Tibial nerve (tissue), 4 donors: ENCODE measurements around the gene LENEP. TPM values are rescaled to one million over a fixed set of nuclear protein-coding genes. Genes with fewer than 3 reads are reported as not detected.

Source experiments
- DNase-seq, 2 donors: peaks; one replicate each; pipeline ENCODE4 v3.0.0-alpha.2; 2019; ENCODE audit warnings: low spot score in 2 of 2
- H3K27ac ChIP-seq, 4 donors: fragments of 200-600 bp; sonication (generic) in 3 of 4; one replicate each; pipeline ENCODE4 v1.5.1; 2017 to 2019; ENCODE audit warnings: mild to moderate bottlenecking in 1 of 4
- H3K27me3 ChIP-seq, 2 donors: fragments of 200-600 bp; sonication (generic) in 1 of 2; one replicate each; pipeline versions ENCODE4 v1.5.1 to v1.6.0; 2017 to 2019
- H3K36me3 ChIP-seq, 3 donors: fragments of 200-600 bp; sonication (generic); one replicate each; pipeline ENCODE4 v1.5.1; 2018 to 2019
- H3K4me1 ChIP-seq, 4 donors: fragments of 200-600 bp; sonication (generic) in 3 of 4; one replicate each; pipeline ENCODE4 v1.5.1; 2017 to 2019
- H3K4me3 ChIP-seq, 4 donors: fragments of 200-600 bp; sonication (generic) in 3 of 4; one replicate each; pipeline ENCODE4 v1.5.1; 2017 to 2019; ENCODE audit warnings: mild to moderate bottlenecking in 1 of 4, moderate library complexity in 1 of 4
- H3K9me3 ChIP-seq, 4 donors: fragments of 200-600 bp; sonication (generic) in 3 of 4; one replicate each; pipeline ENCODE4 v1.5.1; 2017 to 2019
- EP300 ChIP-seq, 2 donors: sonication (generic); formaldehyde crosslinking; IDR thresholded peaks; one replicate each; pipeline ENCODE4 v1.6.1; 2017; ENCODE audit warnings: antibody characterized with exemption in 2 of 2, mild to moderate bottlenecking in 1 of 2
- POLR2A ChIP-seq, 2 donors: fragments of 450-650 bp; IDR thresholded peaks; one replicate each; pipeline ENCODE4 v1.6.1; 2017; ENCODE audit warnings: antibody characterized with exemption in 2 of 2, mild to moderate bottlenecking in 2 of 2, moderate library complexity in 2 of 2
- WGBS, 2 donors: methylation state at CpG; one replicate each; pipeline ENCODE4 v1.1.5; 2018; 5-methylcytosine and 5-hydroxymethylcytosine counted together
- total RNA-seq, 4 donors: library from RNA; depleted of rRNA; stranded (reverse); fragments of >200 nt; gene quantifications; one replicate each; pipeline ENCODE4 v1.1.0, GENCODE V29; 2016
- TF ChIP-seq, protein P1 (sequence below), 5 experiments: fragments of 200-600 bp in 3 of 5; fragments of 450-650 bp in 2 of 5; sonication (generic) in 3 of 5; IDR thresholded peaks; one replicate each; pipeline ENCODE4 v1.5.1; 2016 to 2019; ENCODE audit warnings: antibody characterized with exemption in 5 of 5, mild to moderate bottlenecking in 3 of 5, moderate library complexity in 2 of 5

Gene LENEP
- total RNA-seq, 4 donors from 2014 or later = 1.5 TPM; not detected in 3

DNA sequence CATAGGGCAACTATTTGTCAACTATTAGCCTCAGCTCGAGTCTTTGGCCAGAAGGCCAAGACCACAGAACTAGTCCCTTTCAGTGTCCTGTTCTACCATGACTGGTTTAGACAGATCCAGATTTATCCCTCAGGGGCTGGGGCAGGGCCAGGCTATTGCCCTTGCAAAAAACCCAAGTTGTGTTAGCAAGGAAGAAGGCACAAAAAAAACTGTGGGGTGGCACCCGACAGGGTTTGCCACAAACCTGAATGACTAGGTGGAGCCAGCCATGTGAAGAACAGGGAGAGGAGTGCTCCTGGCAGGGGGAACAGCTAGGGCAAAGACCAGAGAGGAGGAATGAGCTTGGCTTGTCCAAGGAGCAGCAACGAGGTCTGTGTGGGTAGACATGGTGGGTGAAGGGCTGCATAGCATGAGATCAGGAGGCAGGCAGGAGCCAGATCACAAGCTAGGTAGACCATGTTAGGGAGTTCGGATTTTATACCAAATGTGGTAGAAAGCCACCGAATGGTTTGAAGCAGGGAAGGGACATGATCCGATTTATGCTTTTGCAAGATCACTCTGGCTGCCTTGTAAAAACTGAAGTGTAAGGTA is 44.6 kb downstream of the LENEP start:
- no peak overlapping the region for H3K4me3 ChIP-seq
- TF ChIP-seq, protein P1, sequence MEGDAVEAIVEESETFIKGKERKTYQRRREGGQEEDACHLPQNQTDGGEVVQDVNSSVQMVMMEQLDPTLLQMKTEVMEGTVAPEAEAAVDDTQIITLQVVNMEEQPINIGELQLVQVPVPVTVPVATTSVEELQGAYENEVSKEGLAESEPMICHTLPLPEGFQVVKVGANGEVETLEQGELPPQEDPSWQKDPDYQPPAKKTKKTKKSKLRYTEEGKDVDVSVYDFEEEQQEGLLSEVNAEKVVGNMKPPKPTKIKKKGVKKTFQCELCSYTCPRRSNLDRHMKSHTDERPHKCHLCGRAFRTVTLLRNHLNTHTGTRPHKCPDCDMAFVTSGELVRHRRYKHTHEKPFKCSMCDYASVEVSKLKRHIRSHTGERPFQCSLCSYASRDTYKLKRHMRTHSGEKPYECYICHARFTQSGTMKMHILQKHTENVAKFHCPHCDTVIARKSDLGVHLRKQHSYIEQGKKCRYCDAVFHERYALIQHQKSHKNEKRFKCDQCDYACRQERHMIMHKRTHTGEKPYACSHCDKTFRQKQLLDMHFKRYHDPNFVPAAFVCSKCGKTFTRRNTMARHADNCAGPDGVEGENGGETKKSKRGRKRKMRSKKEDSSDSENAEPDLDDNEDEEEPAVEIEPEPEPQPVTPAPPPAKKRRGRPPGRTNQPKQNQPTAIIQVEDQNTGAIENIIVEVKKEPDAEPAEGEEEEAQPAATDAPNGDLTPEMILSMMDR (IDR thresholded peaks at IDR 0.05) = no peak
- TF ChIP-seq EP300 (IDR thresholded peaks at IDR 0.05) (no peak), POLR2A (IDR thresholded peaks at IDR 0.05) (no peak)
- peaks cover 0 to 15% (median 0%) of the 10 kb centered on the region in 4 donors for H3K4me1 ChIP-seq
- H3K9me3 ChIP-seq = no peaks in the 10 kb centered on the region
- WGBS, 2 donors = 85% methylated on average over 6 of the region's 6 CpGs
- no peak overlapping the region for H3K27ac ChIP-seq
- no peaks in the 10 kb centered on the region for H3K27me3 ChIP-seq
- no peaks in the 10 kb centered on the region for H3K36me3 ChIP-seq
- DNase-seq = no peak

DNA sequence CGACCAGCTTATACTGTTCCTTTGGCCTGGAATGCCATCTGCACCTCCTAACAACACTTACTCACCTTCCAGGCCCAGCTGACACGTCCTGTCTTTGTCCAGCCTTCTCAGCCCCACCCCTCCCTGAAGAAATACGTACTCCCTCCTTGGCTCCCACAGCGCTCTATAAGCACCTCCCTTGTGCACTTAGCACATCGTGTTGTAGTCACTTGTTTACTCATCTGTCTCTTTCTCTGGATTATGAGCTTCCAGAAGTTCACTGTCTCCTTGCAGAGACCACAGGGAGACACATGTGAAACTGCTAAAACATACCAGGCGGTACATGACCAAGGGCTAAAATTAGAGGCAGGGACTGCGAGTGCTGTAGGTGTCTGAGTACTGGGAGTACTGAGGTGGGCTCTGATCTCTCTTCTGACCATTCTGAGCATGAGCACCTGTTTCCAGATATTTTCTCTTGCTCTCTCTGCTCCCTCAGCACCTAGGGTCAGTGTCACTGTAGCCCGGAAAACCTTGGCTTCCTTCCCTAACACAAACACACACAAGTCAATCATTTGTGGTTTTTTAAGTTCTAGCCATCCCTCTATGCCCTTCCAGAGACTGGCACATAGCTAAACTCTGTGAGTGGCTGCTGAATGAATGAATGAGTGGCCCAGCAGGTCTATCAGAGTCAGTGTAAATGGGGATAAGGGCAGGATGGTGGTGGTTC is 45.4 kb downstream of the LENEP start:
- H3K4me3 ChIP-seq = no peak overlapping the region
- H3K27ac ChIP-seq = peak overlapping the region in 1 of 4 donors; percentile 37
- H3K4me1 ChIP-seq = peaks cover 0 to 15% (median 0%) of the 10 kb centered on the region in 4 donors
- DNase-seq = no peak
- H3K9me3 ChIP-seq = no peaks in the 10 kb centered on the region
- H3K36me3 ChIP-seq = no peaks in the 10 kb centered on the region
- TF ChIP-seq POLR2A (IDR thresholded peaks at IDR 0.05) (no peak), EP300 (IDR thresholded peaks at IDR 0.05) (no peak)
- TF ChIP-seq, protein P1 (IDR thresholded peaks at IDR 0.05) = no peak
- H3K27me3 ChIP-seq = no peaks in the 10 kb centered on the region
- 45 to 51% methylated on average over 8 of the region's 8 CpGs for WGBS, 2 donors

DNA sequence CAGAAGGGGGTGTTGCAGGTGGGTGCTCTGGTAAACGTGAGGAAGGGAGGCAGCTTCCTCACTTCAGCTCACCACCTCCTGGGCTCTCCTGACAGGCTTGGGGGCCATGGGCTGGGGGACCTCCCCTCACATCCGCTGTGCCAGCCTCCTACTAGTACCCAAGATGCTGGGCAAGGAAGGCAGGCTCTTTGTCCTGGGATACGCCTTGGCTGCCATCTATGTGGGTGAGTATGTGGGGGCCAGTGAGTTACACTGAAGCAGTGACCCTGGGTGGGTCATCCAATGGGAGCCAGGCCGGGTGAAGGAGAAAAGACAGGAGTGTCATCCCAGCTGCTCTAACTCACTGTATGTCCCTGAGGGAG is 45.9 kb downstream of the LENEP start:
- no peaks in the 10 kb centered on the region for H3K27me3 ChIP-seq
- H3K36me3 ChIP-seq = no peaks in the 10 kb centered on the region
- H3K4me3 ChIP-seq = no peak overlapping the region
- DNase-seq = no peak
- H3K4me1 ChIP-seq = peaks cover 0 to 15% (median 0%) of the 10 kb centered on the region in 4 donors
- TF ChIP-seq, protein P1 (IDR thresholded peaks at IDR 0.05) = no peak
- no peak for TF ChIP-seq POLR2A (IDR thresholded peaks at IDR 0.05)
- no peaks in the 10 kb centered on the region for H3K9me3 ChIP-seq
- WGBS, 2 donors = 76 to 81% methylated on average over 4 of the region's 4 CpGs
- no peak overlapping the region for H3K27ac ChIP-seq

DNA sequence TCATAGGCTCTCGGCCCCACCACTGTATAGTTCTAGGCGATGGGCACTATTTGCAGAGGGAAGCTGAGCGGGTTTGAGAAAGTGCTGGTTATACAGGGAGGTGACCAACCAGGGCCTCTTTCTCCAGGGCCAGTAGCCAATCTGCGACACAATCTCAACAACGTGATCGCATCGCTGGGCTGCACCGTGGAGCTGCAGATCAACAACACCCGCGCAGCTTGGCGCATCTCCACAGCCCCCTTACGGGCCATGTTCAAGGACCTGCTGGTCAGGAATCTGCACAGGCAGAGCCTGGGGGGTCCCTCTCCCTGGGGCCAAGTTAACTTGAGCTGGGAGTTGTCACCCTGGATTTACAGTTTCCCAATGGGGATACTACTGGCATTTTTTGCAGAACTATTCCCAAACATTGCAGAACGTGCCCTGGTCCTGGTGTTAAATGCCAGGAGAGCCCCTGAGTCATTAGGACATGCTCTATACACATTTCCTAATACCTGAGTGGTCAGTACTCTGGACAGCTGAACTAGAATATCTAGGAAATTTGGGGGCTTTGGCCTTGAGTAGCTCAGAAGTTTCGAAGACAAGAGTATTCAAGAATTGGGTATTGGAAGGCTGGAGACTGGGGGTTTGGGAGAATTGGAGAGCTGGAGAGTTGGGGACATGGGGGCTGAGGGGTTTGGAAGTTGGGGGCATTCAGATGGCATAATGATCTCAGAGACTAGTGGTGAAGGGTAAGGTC is 47.1 kb downstream of the LENEP start:
- TF ChIP-seq, protein P1 (IDR thresholded peaks at IDR 0.05) = no peak
- TF ChIP-seq EP300 (IDR thresholded peaks at IDR 0.05) (no peak), POLR2A (IDR thresholded peaks at IDR 0.05) (no peak)
- H3K9me3 ChIP-seq = no peaks in the 10 kb centered on the region
- 85 to 89% methylated on average over 13 to 14 of the region's 14 CpGs for WGBS, 2 donors
- H3K4me3 ChIP-seq = no peak overlapping the region
- H3K4me1 ChIP-seq = peaks cover 0 to 27% (median 0%) of the 10 kb centered on the region in 4 donors
- H3K27ac ChIP-seq = no peak overlapping the region
- H3K36me3 ChIP-seq = no peaks in the 10 kb centered on the region
- H3K27me3 ChIP-seq = no peaks in the 10 kb centered on the region
- DNase-seq = no peak

DNA sequence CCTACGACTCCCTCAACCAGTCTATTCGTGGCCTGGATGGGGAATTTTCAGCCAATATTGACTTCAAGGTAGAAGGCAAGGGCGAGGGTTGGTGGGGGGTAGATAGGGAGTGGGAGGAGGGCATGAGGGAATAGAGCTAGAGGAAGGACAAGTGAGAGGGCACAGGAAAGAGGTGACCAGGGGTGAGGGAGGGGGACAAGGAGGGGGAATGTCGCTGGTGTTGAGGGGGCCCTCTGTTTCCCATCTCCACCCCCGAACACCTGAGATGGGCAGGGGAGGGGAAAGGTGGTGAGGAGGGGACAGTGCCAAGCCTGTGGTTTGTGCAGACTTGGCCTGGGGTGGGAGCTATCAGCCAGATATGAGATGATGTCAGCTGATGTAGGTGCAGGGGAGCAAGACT is 49.4 kb downstream of the LENEP start:
- Histone ChIP-seq H3K4me3 (no peak overlapping the region), H3K27me3 (no peaks in the 10 kb centered on the region), H3K27ac (peak overlapping the region in 1 of 4 donors; percentile 56), H3K9me3 (no peaks in the 10 kb centered on the region), H3K36me3 (no peaks in the 10 kb centered on the region), H3K4me1 (peaks cover 0 to 25% (median 0%) of the 10 kb centered on the region in 4 donors)
- 73 to 82% methylated on average over 5 of the region's 5 CpGs for WGBS, 2 donors
- DNase-seq = no peak
- TF ChIP-seq EP300 (IDR thresholded peaks at IDR 0.05) (no peak), POLR2A (IDR thresholded peaks at IDR 0.05) (no peak)
- TF ChIP-seq, protein P1 (IDR thresholded peaks at IDR 0.05) = no peak
